Peyer's patch (tissue), 4 donors: Measurements from ENCODE around the gene AIG1.

Source experiments
- POLR2A ChIP-seq, 2 donors: fragments of 450-650 bp; IDR thresholded peaks; one replicate each; pipeline ENCODE4 v1.5.1; 2017; ENCODE audit warnings: antibody characterized with exemption in 2 of 2, mild to moderate bottlenecking in 2 of 2, moderate library complexity in 2 of 2
- TF ChIP-seq, protein P1 (sequence below), 6 experiments: fragments of 450-650 bp in 4 of 6; fragments of 200-600 bp in 2 of 6; sonication (generic) in 1 of 6; IDR thresholded peaks; one replicate each; pipeline ENCODE4 v1.5.1; 2017 to 2019; ENCODE audit warnings: antibody characterized with exemption in 6 of 6, mild to moderate bottlenecking in 3 of 6, moderate library complexity in 1 of 6

DNA sequence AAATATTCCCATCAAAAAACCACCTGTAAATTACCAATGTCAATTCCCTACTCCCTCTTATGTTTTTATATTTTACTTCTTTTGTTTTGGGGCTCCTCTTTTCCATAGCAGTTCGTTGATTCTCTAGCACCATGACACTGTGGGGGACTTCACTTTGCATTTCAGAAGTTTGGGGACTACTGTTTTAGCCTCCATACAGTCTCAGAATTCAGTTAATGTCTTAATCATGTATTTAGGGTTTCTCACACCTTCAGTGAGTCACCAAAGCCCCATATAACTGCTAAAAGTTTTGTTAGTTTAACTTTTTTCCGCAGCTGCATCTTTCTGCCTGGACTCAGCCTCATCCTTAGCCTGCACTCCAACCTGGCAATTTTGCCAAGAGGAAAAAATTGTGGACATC is 20.7 kb upstream of the AIG1 start:
- TF ChIP-seq, protein P1, sequence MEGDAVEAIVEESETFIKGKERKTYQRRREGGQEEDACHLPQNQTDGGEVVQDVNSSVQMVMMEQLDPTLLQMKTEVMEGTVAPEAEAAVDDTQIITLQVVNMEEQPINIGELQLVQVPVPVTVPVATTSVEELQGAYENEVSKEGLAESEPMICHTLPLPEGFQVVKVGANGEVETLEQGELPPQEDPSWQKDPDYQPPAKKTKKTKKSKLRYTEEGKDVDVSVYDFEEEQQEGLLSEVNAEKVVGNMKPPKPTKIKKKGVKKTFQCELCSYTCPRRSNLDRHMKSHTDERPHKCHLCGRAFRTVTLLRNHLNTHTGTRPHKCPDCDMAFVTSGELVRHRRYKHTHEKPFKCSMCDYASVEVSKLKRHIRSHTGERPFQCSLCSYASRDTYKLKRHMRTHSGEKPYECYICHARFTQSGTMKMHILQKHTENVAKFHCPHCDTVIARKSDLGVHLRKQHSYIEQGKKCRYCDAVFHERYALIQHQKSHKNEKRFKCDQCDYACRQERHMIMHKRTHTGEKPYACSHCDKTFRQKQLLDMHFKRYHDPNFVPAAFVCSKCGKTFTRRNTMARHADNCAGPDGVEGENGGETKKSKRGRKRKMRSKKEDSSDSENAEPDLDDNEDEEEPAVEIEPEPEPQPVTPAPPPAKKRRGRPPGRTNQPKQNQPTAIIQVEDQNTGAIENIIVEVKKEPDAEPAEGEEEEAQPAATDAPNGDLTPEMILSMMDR (IDR thresholded peaks at IDR 0.05), result no peak
- TF ChIP-seq POLR2A (IDR thresholded peaks at IDR 0.05), result no peak
